Natural killer cell (primary cell): ENCODE measurements around the gene CERS6. TPM values are rescaled to one million over a fixed set of nuclear protein-coding genes. Genes with fewer than 3 reads are reported as not detected.

Experiments used
- ATAC-seq, 3 donors: fragments of 150-1000 bp in 2 of 3; fragments of 200-7000 bp in 1 of 3; cut with Tn5 transposase; 1 replicate in 1 of 3; 2 replicates in 2 of 3; pipeline ENCODE4 v1.10.0; 2021; ENCODE audit warnings: mild to moderate bottlenecking in 2 of 3, moderate library complexity in 2 of 3
- DNase-seq, 2 donors: peaks; one replicate each; pipeline versions ENCODE4 v3.0.0 to v3.0.0-alpha.2; 2013 to 2021; ENCODE audit warnings: mixed read lengths in 1 of 2
- H3K27ac ChIP-seq: one replicate; pipeline ENCODE4 v1.5.1; 2013; ENCODE audit warnings: mild to moderate bottlenecking, low read length
- H3K27me3 ChIP-seq: one replicate; pipeline ENCODE4 v1.6.1; 2013; ENCODE audit warnings: low read length; ENCODE audit not compliant: control insufficient read depth, insufficient read depth
- H3K36me3 ChIP-seq: one replicate; pipeline ENCODE4 v1.6.1; 2013; ENCODE audit warnings: low read length; ENCODE audit not compliant: control insufficient read depth, insufficient read depth
- H3K4me1 ChIP-seq: one replicate; pipeline ENCODE4 v1.6.1; 2013; ENCODE audit warnings: low read length; ENCODE audit not compliant: control insufficient read depth, insufficient read depth
- H3K4me3 ChIP-seq: one replicate; pipeline ENCODE4 v1.5.1; 2013; ENCODE audit warnings: low read length
- H3K9me3 ChIP-seq: one replicate; pipeline ENCODE4 v1.6.1; 2013; ENCODE audit warnings: low read length; ENCODE audit not compliant: control insufficient read depth, insufficient read depth
- H3K27ac Mint-ChIP-seq, 2 donors: one replicate each; pipeline ENCODE4 v1.8.0; 2022; ENCODE audit warnings: mild to moderate bottlenecking in 2 of 2, mixed read lengths in 2 of 2, moderate library complexity in 1 of 2
- H3K27me3 Mint-ChIP-seq, 2 donors: one replicate each; pipeline ENCODE4 v1.8.0; 2022; ENCODE audit warnings: low read depth in 2 of 2, mixed read lengths in 2 of 2
- H3K36me3 Mint-ChIP-seq: one replicate; pipeline ENCODE4 v1.8.0; 2022; ENCODE audit warnings: mixed read lengths
- H3K4me1 Mint-ChIP-seq, 2 donors: one replicate each; pipeline ENCODE4 v1.8.0; 2022; ENCODE audit warnings: mixed read lengths in 2 of 2
- H3K4me3 Mint-ChIP-seq: one replicate; pipeline ENCODE4 v1.8.0; 2022; ENCODE audit warnings: mild to moderate bottlenecking, moderate library complexity, mixed read lengths
- H3K9me3 Mint-ChIP-seq, 2 donors: one replicate each; pipeline ENCODE4 v1.8.0; 2022; ENCODE audit warnings: mixed read lengths in 2 of 2
- CTCF ChIP-seq: fragments of 200-600 bp; IDR thresholded peaks from one replicate; pipeline ENCODE4 v1.8.0; 2022; ENCODE audit warnings: antibody characterized with exemption
- WGBS: methylation state at CpG from one replicate; pipeline ENCODE4 v1.1.7; 2013; ENCODE audit warnings: missing lambda C conversion rate; ENCODE audit not compliant: insufficient coverage; 5-methylcytosine and 5-hydroxymethylcytosine counted together
- intact Hi-C: fragments of 100-400 bp; cut with micrococcal nuclease; formaldehyde crosslinking; loops from one replicate; pipeline ENCODE4 v1.14.2; 2022
- total RNA-seq, 4 donors: library from RNA; stranded (reverse); fragments of 120-200 nt in 1 of 4; gene quantifications; one replicate each; pipeline versions ENCODE4 v1.2.3 to v1.2.4, GENCODE V29; 2013 to 2022

CERS6 gene
- total RNA-seq, 3 donors from 2014 or later (not counting 1 experiment from before 2014, with no cell fraction given) = 9.1 to 13.5 (median 11.8) TPM

GRCh38 chr2:168539945-168540344 lies 83.9 kb downstream of the CERS6 start:
- Histone ChIP-seq H3K36me3 (no peaks in the 10 kb centered on the region), H3K9me3 (peaks cover 9% of the 10 kb centered on the region), H3K4me3 (no peak overlapping the region), H3K27me3 (no peaks in the 10 kb centered on the region), H3K27ac (no peak overlapping the region), H3K4me1 (peaks cover 4% of the 10 kb centered on the region)
- H3K9me3 Mint-ChIP-seq = peaks cover 4% of the 10 kb centered on the region in 2 donors
- intact Hi-C loops = no loop called here
- DNase-seq (no peak), ATAC-seq (no peak)
- no peak overlapping the region for H3K27ac Mint-ChIP-seq
- H3K4me1 Mint-ChIP-seq = peaks cover 36 to 47% of the 10 kb centered on the region in 2 donors
- no peak overlapping the region for H3K4me3 Mint-ChIP-seq
- H3K36me3 Mint-ChIP-seq = peaks cover 29% of the 10 kb centered on the region
- no CpG with 5 or more reads among the region's 1 CpG for whole genome bisulfite sequencing
- TF ChIP-seq CTCF = no peak
- H3K27me3 Mint-ChIP-seq = no peaks in the 10 kb centered on the region

DNA sequence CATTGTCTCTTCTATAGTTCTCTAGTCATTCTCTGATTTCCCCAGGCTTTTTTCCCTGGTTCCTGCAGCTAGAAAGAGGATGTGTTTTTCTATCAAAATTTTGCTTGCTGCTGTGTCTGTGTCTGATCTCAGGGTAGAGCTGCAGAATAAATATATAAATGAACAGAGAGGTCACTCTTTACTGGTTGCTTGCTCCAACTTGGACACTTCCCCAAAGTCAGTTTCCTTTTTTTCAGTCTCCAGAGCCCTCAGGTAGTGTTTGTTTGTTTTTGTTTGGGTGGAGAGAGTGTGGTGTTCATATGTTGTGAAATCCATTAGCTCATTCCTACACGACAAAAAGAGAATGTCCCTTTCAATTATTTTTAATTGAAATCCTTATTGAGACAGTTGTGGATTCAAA lies 85.8 kb downstream of the CERS6 start:
- H3K4me1 Mint-ChIP-seq = peaks cover 47 to 58% of the 10 kb centered on the region in 2 donors
- no peak for TF ChIP-seq CTCF
- H3K27ac Mint-ChIP-seq = no peak overlapping the region

GRCh38 chr2:168543037-168543436 lies 87.0 kb downstream of the CERS6 start:
- Mint-ChIP-seq H3K36me3 (peaks cover 29% of the 10 kb centered on the region), H3K4me1 (peaks cover 39 to 47% of the 10 kb centered on the region in 2 donors), H3K27ac (no peak overlapping the region), H3K27me3 (no peaks in the 10 kb centered on the region), H3K9me3 (peaks cover 4% of the 10 kb centered on the region in 2 donors), H3K4me3 (no peak overlapping the region)
- H3K9me3 ChIP-seq = peaks cover 6% of the 10 kb centered on the region
- DNase-seq = peak in 1 of 2 donors; percentile 41
- no peak for TF ChIP-seq CTCF
- H3K27me3 ChIP-seq = no peaks in the 10 kb centered on the region
- no peak overlapping the region for H3K27ac ChIP-seq
- H3K4me3 ChIP-seq = no peak overlapping the region
- no peak for ATAC-seq
- H3K36me3 ChIP-seq = no peaks in the 10 kb centered on the region
- intact Hi-C loops = no loop called here
- H3K4me1 ChIP-seq = peaks cover 5% of the 10 kb centered on the region
- WGBS = 63% methylated on average over 3 of the region's 4 CpGs

More for the DNA sequence above, 85.8 kb downstream of the CERS6 start:
- Histone ChIP-seq H3K9me3 (peaks cover 6% of the 10 kb centered on the region), H3K36me3 (no peaks in the 10 kb centered on the region), H3K27ac (no peak overlapping the region), H3K4me1 (peaks cover 9% of the 10 kb centered on the region), H3K27me3 (no peaks in the 10 kb centered on the region), H3K4me3 (no peak overlapping the region)
- Mint-ChIP-seq H3K4me3 (no peak overlapping the region), H3K36me3 (peaks cover 29% of the 10 kb centered on the region), H3K27me3 (no peaks in the 10 kb centered on the region), H3K9me3 (peaks cover 4% of the 10 kb centered on the region in 2 donors)
- ATAC-seq (no peak), DNase-seq (no peak)
- intact Hi-C loops = no loop called here
- WGBS = no CpG with 5 or more reads among the region's 1 CpG

DNA sequence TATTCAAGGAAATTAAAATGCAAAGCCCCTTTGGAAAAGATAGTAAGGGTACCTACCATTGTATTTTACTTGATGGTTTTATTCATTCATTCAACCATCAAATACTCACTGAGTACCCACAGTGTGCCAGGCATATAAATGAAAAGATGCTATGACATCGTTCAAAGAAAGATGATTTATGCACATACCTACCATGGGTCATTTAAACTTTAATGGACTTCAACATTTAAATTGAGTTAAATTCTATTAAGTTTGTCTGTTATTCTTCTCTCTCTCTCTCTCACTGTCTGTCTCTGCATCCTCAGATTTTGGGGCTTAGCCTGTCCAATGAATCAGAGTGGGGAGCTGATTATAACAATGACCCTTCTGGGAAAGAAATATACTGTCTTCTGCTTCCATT lies 87.9 kb downstream of the CERS6 start:
- Histone ChIP-seq H3K9me3 (peaks cover 6% of the 10 kb centered on the region), H3K27ac (no peak overlapping the region), H3K27me3 (no peaks in the 10 kb centered on the region), H3K36me3 (no peaks in the 10 kb centered on the region), H3K4me1 (peaks cover 5% of the 10 kb centered on the region), H3K4me3 (no peak overlapping the region)
- Mint-ChIP-seq H3K4me1 (peaks cover 32 to 40% of the 10 kb centered on the region in 2 donors), H3K4me3 (no peak overlapping the region), H3K36me3 (peaks cover 29% of the 10 kb centered on the region), H3K9me3 (peaks cover 4% of the 10 kb centered on the region in 2 donors), H3K27me3 (no peaks in the 10 kb centered on the region), H3K27ac (no peak overlapping the region)
- intact Hi-C loops = no loop called here
- no CpG with 5 or more reads among the region's 1 CpG for WGBS
- no peak for ATAC-seq
- TF ChIP-seq CTCF = no peak
- DNase-seq = no peak
